Measurements from ENCODE around the gene SLC26A9.

The SLC26A9 gene

DNA sequence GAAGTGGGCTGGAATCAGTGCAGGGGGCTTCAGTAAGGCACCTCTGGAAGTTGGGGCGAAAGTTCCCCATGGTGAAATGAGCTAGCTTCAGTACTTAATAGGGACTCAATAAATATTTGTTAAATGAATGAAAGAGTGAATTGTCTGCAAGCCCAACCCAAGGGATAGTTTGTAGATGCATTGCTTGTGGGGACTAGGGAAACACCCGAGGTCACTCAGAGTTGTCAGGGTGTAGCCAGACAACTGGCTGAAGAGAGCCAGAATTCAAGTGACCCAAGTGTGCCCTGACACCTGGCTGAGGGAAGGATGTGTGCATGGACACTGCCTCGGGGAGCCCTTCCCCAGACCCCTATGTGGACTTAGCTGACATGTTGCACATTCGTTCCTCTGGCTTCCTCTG lies 1.3 kb upstream of the SLC26A9 start:
- Mint-ChIP-seq H3K4me1 (ENCODE audit: low read depth) (no peaks in the 10 kb centered on the region), H3K9me3 (no peaks in the 10 kb centered on the region), H3K27me3 (peaks cover 20% of the 10 kb centered on the region), H3K4me3 (no peak overlapping the region), H3K27ac (no peak overlapping the region), H3K36me3 (ENCODE audit: low read depth) (no peaks in the 10 kb centered on the region)

DNA sequence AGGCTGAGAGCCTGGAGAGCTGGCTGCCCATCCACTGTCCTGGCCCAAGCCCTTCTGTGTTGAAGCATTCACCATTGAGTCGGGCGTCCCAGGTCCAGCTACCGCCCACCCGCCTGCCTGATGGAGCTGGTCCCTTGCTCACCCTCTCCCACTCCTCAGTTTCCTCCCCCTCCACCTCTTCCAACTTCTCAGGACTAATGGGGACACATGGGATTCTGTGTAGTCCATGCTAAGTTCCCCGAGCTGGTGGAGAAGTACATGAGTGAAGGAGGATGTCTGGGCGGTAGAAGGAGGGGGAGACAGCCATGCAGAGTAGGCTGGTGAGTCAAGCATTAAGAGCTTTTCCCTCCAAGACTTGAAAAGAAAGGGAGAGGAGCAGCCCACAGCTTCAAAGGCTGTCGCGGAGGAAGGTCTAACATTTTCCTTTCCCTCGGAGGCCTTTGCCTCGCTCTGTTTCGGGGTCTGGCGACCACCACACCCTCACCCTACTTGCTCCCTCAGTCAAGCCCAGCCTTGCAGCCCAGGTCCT lies 561 bp downstream of the SLC26A9 start:
- Mint-ChIP-seq H3K4me1 (ENCODE audit: low read depth) (no peaks in the 10 kb centered on the region), H3K27me3 (peaks cover 30% of the 10 kb centered on the region), H3K36me3 (ENCODE audit: low read depth) (no peaks in the 10 kb centered on the region), H3K9me3 (no peaks in the 10 kb centered on the region), H3K4me3 (no peak overlapping the region), H3K27ac (no peak overlapping the region)

DNA sequence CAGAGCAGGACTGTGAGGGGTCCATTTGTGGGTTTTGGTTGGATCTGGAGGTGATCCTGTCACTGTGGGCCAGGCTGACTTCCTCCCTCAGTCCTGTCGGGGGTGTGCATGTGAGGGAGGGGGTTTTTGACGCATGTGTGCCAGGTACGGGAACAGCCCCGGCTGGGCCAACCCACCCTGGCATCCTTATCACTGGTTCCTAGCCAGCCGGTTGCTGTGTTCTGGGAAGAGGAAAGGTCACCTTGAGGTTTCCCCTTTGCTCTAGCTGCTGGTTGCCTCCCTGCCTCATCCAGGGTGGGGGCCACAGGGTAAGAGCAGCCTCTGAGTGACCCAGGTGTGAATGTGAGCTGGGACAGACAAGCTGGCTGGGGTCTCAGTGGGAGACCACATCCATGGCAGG lies 2.5 kb downstream of the SLC26A9 start:
- no peaks in the 10 kb centered on the region for H3K4me1 Mint-ChIP-seq (ENCODE audit: low read depth)
- H3K27me3 Mint-ChIP-seq = peaks cover 40% of the 10 kb centered on the region
- no peaks in the 10 kb centered on the region for H3K9me3 Mint-ChIP-seq
- H3K4me3 Mint-ChIP-seq = no peak overlapping the region
- no peak overlapping the region for H3K27ac Mint-ChIP-seq
- no peaks in the 10 kb centered on the region for H3K36me3 Mint-ChIP-seq (ENCODE audit: low read depth)

DNA sequence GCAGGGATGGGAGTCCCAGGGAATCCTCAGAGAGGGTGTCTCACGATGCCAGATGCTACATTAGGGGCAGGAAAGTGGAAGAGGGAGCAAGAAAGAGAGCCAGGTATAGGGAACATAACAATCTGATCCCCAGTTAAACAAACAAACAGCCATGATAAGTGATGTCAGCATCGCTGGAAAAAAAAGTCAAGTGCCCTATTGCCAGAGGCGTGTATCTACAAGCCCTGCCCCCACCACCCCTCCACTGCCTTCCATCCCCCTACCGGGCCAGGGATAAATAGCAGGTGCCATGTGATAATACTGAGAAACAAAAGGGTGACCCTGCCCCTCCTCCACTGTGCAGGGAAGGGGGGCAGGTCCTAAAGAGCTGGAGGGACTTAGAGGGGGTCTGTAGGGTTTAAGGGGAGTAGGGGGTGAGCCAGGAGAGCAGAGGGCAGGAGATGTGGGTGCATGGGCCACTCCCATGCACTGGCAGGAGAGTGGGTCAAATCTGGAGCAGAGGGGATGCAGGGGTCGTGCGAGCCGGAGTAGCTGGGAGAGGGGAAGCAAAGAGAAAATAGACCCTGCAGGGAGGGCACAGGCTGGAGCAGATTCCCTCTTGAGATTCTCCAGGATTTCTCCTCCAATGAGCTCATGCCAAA lies 3.4 kb downstream of the SLC26A9 start:
- Mint-ChIP-seq H3K27ac (no peak overlapping the region), H3K9me3 (no peaks in the 10 kb centered on the region), H3K4me3 (no peak overlapping the region), H3K27me3 (peaks cover 37% of the 10 kb centered on the region), H3K4me1 (ENCODE audit: low read depth) (no peaks in the 10 kb centered on the region), H3K36me3 (ENCODE audit: low read depth) (no peaks in the 10 kb centered on the region)

DNA sequence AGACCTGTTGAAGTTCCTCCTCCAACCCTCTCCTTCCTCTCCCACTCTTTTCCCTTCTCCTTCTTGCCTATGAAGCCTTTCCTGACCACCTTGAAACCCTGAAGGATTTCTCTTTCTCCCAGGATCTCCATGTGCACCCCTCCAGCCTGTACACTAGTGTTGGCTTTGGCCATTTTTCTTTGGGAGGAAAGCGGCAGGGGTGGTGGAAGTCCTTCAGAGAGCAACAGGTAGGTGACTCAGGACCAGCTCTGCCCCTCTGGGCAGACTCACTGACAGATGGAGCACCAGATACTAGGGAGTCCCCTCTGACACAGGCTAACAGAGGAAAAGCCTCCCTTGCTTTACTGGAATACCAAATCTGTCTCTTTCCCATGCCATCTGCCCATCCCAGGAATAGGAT lies 4.6 kb downstream of the SLC26A9 start:
- H3K27ac Mint-ChIP-seq = no peak overlapping the region
- H3K27me3 Mint-ChIP-seq = peaks cover 31% of the 10 kb centered on the region
- no peak overlapping the region for H3K4me3 Mint-ChIP-seq

DNA sequence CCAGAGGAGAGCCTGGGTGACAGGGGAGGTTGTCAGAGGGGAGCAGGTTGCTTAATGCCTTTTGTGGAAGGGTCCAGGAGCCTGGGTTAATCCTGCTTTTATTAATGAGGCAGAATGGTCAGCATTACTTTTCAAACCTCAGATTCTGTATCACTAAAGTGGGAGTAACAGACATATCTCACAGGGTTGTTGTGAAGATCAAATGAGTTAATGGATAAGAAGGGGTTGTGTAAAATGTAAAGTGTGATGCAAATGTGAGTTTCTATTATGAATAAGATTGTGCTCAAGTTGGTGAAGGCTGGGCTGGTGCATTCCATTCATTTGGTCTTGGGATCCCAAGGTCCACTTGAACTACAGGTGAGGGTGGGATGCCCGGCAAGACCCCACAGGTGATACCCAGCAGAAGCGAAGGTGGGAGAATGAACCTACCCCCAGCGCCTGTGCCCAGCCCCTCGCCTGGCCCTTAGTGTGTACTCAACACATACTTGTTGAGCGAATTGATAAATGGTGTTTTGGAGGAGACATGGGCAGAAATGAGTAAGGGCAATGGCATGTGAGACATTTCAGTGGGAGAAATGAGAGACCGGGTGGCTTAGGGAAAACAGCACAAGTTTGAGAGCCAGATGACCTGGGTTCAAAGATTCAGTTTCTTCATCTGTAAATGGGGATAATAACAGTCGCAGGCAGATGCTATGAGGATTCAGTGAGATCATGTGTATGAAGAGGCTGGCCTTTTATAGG lies 6.2 kb downstream of the SLC26A9 start:
- H3K27me3 Mint-ChIP-seq = peaks cover 28% of the 10 kb centered on the region
- H3K27ac Mint-ChIP-seq = no peak overlapping the region
- H3K9me3 Mint-ChIP-seq = no peaks in the 10 kb centered on the region
- H3K4me3 Mint-ChIP-seq = no peak overlapping the region
- no peaks in the 10 kb centered on the region for H3K36me3 Mint-ChIP-seq (ENCODE audit: low read depth)
- no peaks in the 10 kb centered on the region for H3K4me1 Mint-ChIP-seq (ENCODE audit: low read depth)

More for the DNA sequence above, 4.6 kb downstream of the SLC26A9 start:
- no peaks in the 10 kb centered on the region for H3K4me1 Mint-ChIP-seq (ENCODE audit: low read depth)
- no peaks in the 10 kb centered on the region for H3K36me3 Mint-ChIP-seq (ENCODE audit: low read depth)
- no peaks in the 10 kb centered on the region for H3K9me3 Mint-ChIP-seq

DNA sequence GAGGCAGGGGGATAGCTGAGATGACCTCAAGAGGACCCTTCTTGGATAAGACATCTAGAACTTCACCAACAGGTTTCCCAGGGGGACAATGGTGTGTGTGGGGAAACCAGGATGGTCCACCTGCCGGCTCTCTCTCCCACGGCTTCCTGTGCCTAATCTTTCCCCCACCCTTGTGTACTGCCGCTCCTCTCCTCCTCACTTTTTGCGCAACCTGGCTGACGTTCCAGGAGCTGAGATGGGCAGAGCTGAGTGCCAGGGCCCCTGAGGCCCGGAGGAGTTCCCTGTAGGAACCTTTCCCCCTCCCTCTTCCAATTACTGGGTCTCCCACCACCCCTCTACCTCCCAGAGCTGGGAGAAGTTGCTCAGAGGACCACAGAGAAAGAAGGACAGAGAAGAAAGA lies 6.9 kb downstream of the SLC26A9 start:
- no peaks in the 10 kb centered on the region for H3K9me3 Mint-ChIP-seq
- no peaks in the 10 kb centered on the region for H3K36me3 Mint-ChIP-seq (ENCODE audit: low read depth)
- peaks cover 27% of the 10 kb centered on the region for H3K27me3 Mint-ChIP-seq
- no peak overlapping the region for H3K27ac Mint-ChIP-seq
- no peak overlapping the region for H3K4me3 Mint-ChIP-seq
- no peaks in the 10 kb centered on the region for H3K4me1 Mint-ChIP-seq (ENCODE audit: low read depth)

DNA sequence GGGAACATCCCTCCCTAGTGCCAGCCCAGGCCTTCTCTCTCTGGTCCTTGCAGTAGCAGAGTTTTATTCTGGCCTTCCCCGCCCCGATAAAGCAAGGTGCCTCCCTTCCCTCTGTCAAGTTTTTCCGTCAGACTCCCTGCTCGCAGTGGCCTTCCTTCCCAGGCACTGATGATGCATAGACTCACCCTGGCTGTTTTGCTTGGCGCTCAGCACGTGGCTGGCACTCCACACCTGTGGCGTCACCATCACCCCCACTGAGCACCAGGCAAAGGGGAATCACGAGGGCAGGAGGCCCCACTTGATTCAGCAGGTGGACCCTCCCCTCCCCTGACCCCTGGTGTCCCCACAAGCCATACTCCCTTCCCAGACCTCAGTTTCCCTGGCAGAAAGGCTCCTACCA lies 7.4 kb downstream of the SLC26A9 start:
- no peaks in the 10 kb centered on the region for H3K4me1 Mint-ChIP-seq (ENCODE audit: low read depth)
- no peaks in the 10 kb centered on the region for H3K9me3 Mint-ChIP-seq
- H3K27me3 Mint-ChIP-seq = peaks cover 27% of the 10 kb centered on the region
- no peak overlapping the region for H3K27ac Mint-ChIP-seq
- no peak overlapping the region for H3K4me3 Mint-ChIP-seq
- H3K36me3 Mint-ChIP-seq (ENCODE audit: low read depth) = no peaks in the 10 kb centered on the region

DNA sequence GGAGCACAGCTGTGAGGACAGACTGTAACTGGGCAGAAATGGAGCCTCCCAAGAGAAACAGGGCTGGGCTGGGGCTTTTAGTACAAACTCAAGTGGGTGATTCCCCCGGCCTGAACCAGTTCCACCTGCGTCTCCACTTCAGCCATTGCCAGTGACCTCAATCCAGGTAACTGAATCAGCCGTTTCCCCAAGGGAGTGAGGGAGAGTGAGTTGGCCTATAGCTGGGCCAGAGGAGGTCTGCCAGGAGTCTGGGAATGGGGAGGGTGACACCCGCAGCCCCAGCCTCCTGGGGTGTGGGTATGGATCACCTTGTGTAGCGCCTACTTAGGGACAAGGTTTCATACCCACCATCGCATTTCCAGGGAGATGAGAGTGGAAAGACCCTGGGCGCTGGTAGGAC lies 8.5 kb downstream of the SLC26A9 start:
- H3K9me3 Mint-ChIP-seq = no peaks in the 10 kb centered on the region
- H3K4me1 Mint-ChIP-seq (ENCODE audit: low read depth) = no peaks in the 10 kb centered on the region
- no peak overlapping the region for H3K27ac Mint-ChIP-seq
- peaks cover 23% of the 10 kb centered on the region for H3K27me3 Mint-ChIP-seq
- H3K36me3 Mint-ChIP-seq (ENCODE audit: low read depth) = no peaks in the 10 kb centered on the region
- H3K4me3 Mint-ChIP-seq = no peak overlapping the region

DNA sequence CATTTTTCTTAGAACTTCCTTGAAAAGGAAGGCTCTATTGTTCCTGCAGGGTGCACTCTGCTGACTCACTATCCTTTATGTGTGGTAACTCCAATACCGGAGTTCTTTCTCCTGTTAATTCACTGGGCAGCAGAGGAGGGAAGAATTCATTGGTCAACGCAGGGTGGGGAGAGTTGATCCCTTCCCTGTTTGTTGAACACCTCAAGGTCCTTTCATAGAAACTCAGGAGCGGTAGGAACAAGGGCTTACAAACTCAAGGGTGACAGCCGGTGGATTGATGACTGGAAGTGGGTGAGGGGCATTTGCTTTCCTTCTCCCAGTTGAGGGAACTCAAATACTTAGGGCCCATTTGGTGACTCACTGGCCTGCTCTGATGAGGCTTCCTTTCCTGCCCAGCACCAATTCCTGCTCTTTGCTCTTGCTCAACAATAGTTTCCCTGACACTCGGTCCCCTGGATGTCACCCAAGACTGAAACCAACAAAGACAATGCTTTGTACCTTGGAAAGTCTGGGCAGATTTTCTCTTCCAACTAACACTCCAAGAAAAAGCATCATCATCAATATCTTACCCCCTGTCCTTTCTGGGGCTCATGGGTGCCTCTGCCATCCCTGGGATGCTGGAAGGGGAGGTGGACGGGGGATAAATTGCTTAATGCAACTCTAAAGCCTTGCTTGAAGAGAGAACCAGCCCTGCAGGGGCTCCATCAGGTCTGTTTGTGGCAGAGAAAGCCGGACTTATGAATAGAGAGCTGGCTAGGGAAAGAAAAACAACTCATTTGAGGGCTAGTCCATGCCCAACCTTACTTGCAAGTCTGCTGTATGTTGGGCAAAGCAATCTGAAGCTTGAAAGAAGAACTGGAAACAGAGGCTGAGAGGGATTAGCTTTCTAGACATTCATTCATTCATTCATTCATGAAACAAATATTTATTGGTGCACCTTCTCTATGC lies 9.3 kb downstream of the SLC26A9 start:
- H3K27me3 Mint-ChIP-seq = peaks cover 19% of the 10 kb centered on the region
- H3K4me1 Mint-ChIP-seq (ENCODE audit: low read depth) = no peaks in the 10 kb centered on the region
- no peaks in the 10 kb centered on the region for H3K9me3 Mint-ChIP-seq
- no peak overlapping the region for H3K27ac Mint-ChIP-seq
- H3K36me3 Mint-ChIP-seq (ENCODE audit: low read depth) = no peaks in the 10 kb centered on the region
- H3K4me3 Mint-ChIP-seq = no peak overlapping the region

DNA sequence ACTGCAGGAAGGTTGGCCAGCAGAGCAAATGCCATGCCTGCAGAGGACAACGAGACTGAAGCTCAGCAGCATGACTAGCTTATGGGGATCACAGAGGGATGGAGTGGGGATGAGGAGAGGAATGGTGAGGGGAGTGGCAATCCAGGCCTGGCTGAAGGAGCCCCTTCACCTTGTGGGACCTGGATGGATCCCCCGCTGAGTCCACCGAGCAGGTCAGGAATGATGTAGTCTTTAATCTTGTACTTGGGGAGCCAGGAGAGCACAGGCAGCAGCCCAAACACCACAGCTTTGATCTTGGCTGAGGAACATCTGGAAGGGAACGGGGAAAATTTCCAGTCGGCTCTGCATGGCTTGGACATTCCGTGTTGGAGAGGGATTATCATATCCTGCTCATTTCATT lies 10.5 kb downstream of the SLC26A9 start:
- Mint-ChIP-seq H3K9me3 (no peaks in the 10 kb centered on the region), H3K36me3 (ENCODE audit: low read depth) (no peaks in the 10 kb centered on the region), H3K27me3 (peaks cover 11% of the 10 kb centered on the region), H3K4me1 (ENCODE audit: low read depth) (no peaks in the 10 kb centered on the region), H3K4me3 (no peak overlapping the region), H3K27ac (no peak overlapping the region)

DNA sequence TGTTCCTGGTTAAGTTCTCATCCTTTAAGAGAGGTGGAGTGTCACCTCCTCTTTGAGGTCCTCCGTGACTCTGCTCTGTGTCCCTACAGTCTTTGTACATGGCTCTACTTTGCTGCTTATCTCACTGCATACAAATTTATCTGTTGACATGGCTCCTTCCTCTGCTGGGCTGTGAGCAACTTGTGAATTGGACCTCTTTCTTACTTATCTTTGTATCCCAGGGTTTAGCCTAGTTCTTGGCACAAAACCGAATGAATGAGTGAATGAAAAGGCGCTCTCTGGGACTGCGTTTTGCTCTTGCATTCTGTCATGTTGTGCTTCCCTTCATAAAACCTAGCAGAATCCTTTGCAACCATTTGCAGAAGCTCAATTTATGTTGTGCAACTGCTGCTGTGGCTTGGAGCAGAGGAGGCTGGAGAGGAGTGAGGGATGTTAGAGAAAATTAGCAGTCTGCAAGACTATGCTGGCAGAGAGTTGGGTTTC lies 12.4 kb downstream of the SLC26A9 start:
- Mint-ChIP-seq H3K27me3 (no peaks in the 10 kb centered on the region), H3K4me1 (ENCODE audit: low read depth) (no peaks in the 10 kb centered on the region), H3K36me3 (ENCODE audit: low read depth) (no peaks in the 10 kb centered on the region), H3K27ac (no peak overlapping the region), H3K9me3 (no peaks in the 10 kb centered on the region), H3K4me3 (no peak overlapping the region)

DNA sequence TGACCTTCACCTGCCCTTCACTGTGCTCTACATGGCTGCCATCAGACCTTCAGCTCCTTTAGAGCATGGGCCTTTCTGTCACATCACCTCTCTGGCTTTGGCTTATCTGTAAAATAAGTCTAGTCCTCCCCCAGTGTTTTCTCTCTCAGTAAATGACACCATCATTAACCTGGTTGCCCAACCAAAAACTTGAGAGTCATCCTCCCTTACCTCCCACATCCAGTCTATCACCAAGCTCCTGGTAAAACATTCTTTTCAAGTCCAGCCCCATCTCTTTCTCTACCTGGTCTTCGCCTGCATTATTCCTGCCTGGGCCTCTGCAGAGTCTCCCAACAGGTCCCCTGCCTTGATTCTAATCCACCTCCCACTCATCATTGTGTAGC lies 13.1 kb downstream of the SLC26A9 start:
- H3K4me3 Mint-ChIP-seq = no peak overlapping the region
- no peaks in the 10 kb centered on the region for H3K36me3 Mint-ChIP-seq (ENCODE audit: low read depth)
- no peaks in the 10 kb centered on the region for H3K27me3 Mint-ChIP-seq
- H3K9me3 Mint-ChIP-seq = no peaks in the 10 kb centered on the region
- H3K27ac Mint-ChIP-seq = no peak overlapping the region
- no peaks in the 10 kb centered on the region for H3K4me1 Mint-ChIP-seq (ENCODE audit: low read depth)

DNA sequence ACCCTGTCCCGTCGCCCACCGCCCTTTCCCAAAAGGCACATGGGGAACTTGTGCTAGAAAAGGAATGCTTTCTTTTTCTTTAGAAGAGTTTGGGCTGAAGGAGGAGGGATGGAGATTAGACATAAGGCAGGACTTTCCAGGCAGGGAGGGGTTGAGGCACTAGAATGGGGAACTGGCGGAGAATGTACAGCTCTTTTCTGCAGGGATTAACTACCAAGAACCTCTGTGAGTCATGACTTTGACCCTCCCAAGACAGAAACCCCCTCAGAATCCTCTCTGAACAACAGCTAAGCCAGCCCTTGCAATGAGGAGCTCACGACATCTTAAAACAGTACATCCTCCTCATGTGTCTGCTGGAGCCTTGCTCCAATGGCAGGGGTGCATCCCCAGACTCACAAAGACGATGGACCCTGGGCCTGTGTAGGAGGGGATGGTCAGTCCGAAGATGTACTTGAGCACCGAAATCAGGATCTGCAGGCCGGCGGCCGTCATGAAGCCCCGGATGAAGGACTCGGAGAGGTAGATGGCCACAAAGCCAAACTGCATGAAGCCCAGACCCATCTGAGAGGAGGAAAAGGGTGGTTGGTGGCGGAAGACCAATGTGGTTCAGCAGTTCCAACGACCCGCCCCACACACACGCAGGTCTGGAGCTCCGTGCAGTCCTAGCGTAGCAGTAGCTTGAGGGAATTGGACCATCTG lies 13.6 kb downstream of the SLC26A9 start:
- Mint-ChIP-seq H3K4me1 (ENCODE audit: low read depth) (no peaks in the 10 kb centered on the region), H3K36me3 (ENCODE audit: low read depth) (no peaks in the 10 kb centered on the region), H3K27me3 (no peaks in the 10 kb centered on the region), H3K9me3 (no peaks in the 10 kb centered on the region), H3K4me3 (no peak overlapping the region), H3K27ac (no peak overlapping the region)

Data from stimulated activated naive CD8-positive, alpha-beta T cell treated with anti-CD3 and anti-CD28 coated beads, Interleukin-15, Interleukin-2, amounts not matched to agents 100 ng/mL and 50 ng/mL, for 24 hours (primary cell).